GM19025 (cell line): Measurements from ENCODE around the gene SMC2.
A peak's percentile ranks its signal among the peaks of the same experiment; 100 is the strongest.

Experiments used
- ATAC-seq: cut with Tn5 transposase; IDR thresholded peaks from one replicate; pipeline ENCODE4 v1.9.1; 2021; ENCODE audit warnings: mild to moderate bottlenecking, low read depth, moderate library complexity; ENCODE audit not compliant: unreplicated experiment

Gene SMC2

GRCh38 chr9:104093647-104094533 is at the start of gene SMC2:
SMC2 (plus strand) TSS chr9:104094309; CDS start chr9:104095385, 1,076 bp downstream.
- peak; percentile 91 for ATAC-seq

GRCh38 chr9:104068546-104068945 is 25.6 kb upstream of the SMC2 start:
- ATAC-seq, result no peak

- ATAC-seq, result no peak
Measured at GRCh38 chr9:104069288-104069687, 24.8 kb upstream of the SMC2 start.

GRCh38 chr9:104071589-104071988 is 22.5 kb upstream of the SMC2 start:
- ATAC-seq, result no peak

- ATAC-seq, result no peak
Measured at GRCh38 chr9:104073098-104073769, 20.9 kb upstream of the SMC2 start.

- no peak for ATAC-seq
Measured at GRCh38 chr9:104073770-104074133, 20.4 kb upstream of the SMC2 start.

GRCh38 chr9:104074876-104075275 is 19.2 kb upstream of the SMC2 start:
- no peak for ATAC-seq

GRCh38 chr9:104075801-104076753 is 18.0 kb upstream of the SMC2 start:
- no peak for ATAC-seq

GRCh38 chr9:104078596-104078995 is 15.5 kb upstream of the SMC2 start:
- no peak for ATAC-seq

- no peak for ATAC-seq
Measured at GRCh38 chr9:104080983-104081382, 13.1 kb upstream of the SMC2 start.

GRCh38 chr9:104082168-104082567 is 11.9 kb upstream of the SMC2 start:
- no peak for ATAC-seq

- no peak for ATAC-seq
Measured at GRCh38 chr9:104085525-104085924, 8.6 kb upstream of the SMC2 start.

GRCh38 chr9:104087894-104088293 is 6.2 kb upstream of the SMC2 start:
- no peak for ATAC-seq

GRCh38 chr9:104088416-104088815 is 5.7 kb upstream of the SMC2 start:
- no peak for ATAC-seq

GRCh38 chr9:104090578-104090977 is 3.5 kb upstream of the SMC2 start:
- no peak for ATAC-seq

- no peak for ATAC-seq
Measured at GRCh38 chr9:104091116-104091515, 3.0 kb upstream of the SMC2 start.

- no peak for ATAC-seq
Measured at GRCh38 chr9:104091708-104092107, 2.4 kb upstream of the SMC2 start.

GRCh38 chr9:104092192-104092591 is 1.9 kb upstream of the SMC2 start:
- no peak for ATAC-seq

- no peak for ATAC-seq
Measured at GRCh38 chr9:104092875-104093600, 1.1 kb upstream of the SMC2 start.

- no peak for ATAC-seq
Measured at GRCh38 chr9:104094534-104095015, 466 bp downstream of the SMC2 start.
